ENCODE measurements around the gene COQ5. TPM values are rescaled to one million over a fixed set of nuclear protein-coding genes. Genes with fewer than 3 reads are reported as not detected.

Gene COQ5
- 22.2 and 27.7 TPM in 2 replicates for total RNA-seq

DNA sequence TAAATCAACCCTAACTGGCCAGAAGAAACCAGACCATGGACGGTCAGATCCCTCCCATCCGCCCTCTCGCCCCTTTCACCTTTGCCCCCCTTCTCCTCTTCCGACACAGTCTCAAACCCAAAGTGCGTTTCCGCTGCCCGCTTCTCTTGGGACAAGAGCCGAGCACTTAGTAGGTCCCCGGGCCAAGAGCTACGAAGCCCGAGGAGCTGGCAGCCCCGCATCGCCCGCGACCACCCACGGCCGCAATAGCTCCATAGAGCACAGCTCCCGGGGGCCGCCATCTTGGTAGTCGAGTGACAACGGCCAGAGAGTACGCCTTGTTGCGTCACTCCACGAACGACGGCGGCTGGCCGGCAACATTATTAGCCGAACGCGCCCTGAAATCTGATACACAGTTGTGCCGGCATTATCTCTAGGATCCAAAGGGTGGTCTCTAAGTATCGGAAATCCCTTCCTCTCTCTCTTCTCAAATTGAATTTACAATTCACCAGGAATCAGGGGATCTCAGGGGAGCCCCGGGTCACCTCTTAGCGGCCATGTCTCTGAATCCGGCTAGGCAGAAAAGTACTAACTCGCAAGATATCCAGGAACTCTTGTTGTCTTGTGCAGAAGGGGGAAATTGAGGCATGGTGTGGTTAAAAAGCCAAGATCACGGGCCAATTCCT, at the start of gene COQ5:
COQ5 (minus strand) TSS at position 298 of the 665 bp plus-strand sequence; CDS start at position 281, 17 bp downstream.

DNA sequence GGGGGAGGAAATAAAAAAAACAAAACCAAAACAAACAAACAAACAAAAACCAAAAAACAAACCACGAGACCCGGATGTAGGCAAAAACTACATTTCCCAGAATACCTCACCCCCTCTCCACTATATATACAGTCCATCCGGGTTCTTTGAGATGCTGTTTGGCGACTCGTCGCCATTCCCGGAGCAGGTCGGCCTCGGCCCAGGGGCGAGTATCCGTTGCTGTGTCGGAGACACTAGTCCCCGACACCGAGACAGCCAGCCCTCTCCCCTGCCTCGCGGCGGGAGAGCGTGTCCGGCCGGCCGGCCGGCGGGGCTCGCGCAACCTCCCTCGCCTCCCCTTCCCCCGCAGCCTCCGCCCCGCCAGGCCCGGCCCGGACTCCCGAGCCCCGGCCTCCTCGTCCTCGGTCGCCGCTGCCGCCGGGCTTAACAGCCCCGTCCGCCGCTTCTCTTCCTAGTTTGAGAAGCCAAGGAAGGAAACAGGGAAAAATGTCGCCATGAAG, 5.3 kb upstream of the COQ5 start, which contains the start of gene RNF10:
RNF10 (plus strand) TSS at position 154 of the 500 bp plus-strand sequence. CDS start 456 bp downstream, outside the sequence.

GRCh38 chr12:120495731-120496412, 33.1 kb downstream of the COQ5 start, which contains the start of gene DYNLL1:
Gene DYNLL1, plus strand, starts transcription at chr12:120496113. Its CDS starts 309 bp downstream, at chr12:120496422.

DNA sequence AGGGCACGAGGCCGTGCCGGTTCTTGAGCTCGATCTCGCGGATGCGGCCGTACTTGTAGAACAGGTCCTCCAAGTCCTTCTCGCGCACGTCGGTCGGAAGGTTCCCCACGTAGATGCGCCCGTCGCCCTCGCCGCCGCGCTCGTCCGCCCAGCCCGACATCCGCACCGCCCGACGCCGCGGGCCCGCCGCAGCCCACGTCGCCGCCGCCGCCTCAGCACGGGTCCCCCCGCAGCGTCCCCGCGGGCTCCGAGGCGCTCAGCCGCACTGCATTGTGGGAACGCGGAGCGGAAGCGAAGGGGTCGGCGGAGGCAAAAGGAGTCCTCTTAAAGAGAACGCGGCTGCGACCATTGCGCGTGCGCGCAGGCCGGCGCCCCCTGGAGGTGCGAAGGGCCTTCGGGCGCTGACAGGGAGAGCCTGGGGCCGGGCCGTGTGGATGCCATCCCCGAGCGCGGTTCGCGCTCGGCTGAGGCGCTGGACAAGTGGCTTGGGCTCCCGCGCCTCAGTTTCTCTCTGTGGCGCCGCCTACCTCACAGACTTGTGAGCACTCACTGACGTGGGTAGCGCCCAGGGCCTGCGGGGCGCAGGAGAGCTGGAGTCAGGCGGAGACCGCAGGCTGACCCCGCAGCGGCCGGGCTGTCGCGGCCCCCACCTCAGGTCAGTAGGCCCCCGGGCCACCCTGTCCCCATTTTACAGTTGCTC, 59.4 kb downstream of the COQ5 start, which contains the start of gene SRSF9:
SRSF9 (minus strand) TSS at position 299 of the 700 bp plus-strand sequence; CDS start at position 160, 139 bp downstream.

Other genes starting within 250 kb of the COQ5 start
- under 0.01 TPM in 2 replicates for gene RNU4-2, start 237.3 kb downstream of the COQ5 start, total RNA-seq
- gene RNU4-1, start 235.9 kb downstream of the COQ5 start, total RNA-seq: under 0.01 TPM in 2 replicates
- 1.5 TPM in 2 replicates for gene SIRT4, start 226.8 kb downstream of the COQ5 start, total RNA-seq
- gene PLA2G1B, start 201.4 kb downstream of the COQ5 start, total RNA-seq: not detected in 2 replicates
- gene MSI1, start 160.0 kb downstream of the COQ5 start, total RNA-seq: not detected in 2 replicates
- gene COX6A1, start 91.0 kb downstream of the COQ5 start, total RNA-seq: 633 and 734 TPM in 2 replicates
- 33.4 and 34.3 TPM in 2 replicates for gene TRIAP1, start 82.8 kb downstream of the COQ5 start, total RNA-seq
- gene GATC, start 82.7 kb downstream of the COQ5 start, total RNA-seq: 14.6 and 14.8 TPM in 2 replicates
- gene SRSF9, start 59.4 kb downstream of the COQ5 start, total RNA-seq: 145 and 151 TPM in 2 replicates
- gene DYNLL1, start 33.0 kb downstream of the COQ5 start, total RNA-seq: 392 and 421 TPM in 2 replicates
- gene RNF10, start 5.2 kb upstream of the COQ5 start, total RNA-seq: 66.5 and 90.9 TPM in 2 replicates
- 40.0 and 47.6 TPM in 2 replicates for gene POP5, start 52.2 kb upstream of the COQ5 start, total RNA-seq
- gene CABP1, start 111.5 kb upstream of the COQ5 start, total RNA-seq: 0.14 TPM in 1 of 2 replicates, not detected in the other
- 53.7 and 55.9 TPM in 2 replicates for gene MLEC, start 158.0 kb upstream of the COQ5 start, total RNA-seq
- 16.2 and 19.5 TPM in 2 replicates for gene UNC119B, start 181.3 kb upstream of the COQ5 start, total RNA-seq
- 7.3 and 7.5 TPM in 2 replicates for gene ACADS, start 196.7 kb upstream of the COQ5 start, total RNA-seq